ENCODE data around the gene MINDY4. TPM values are rescaled to one million over a fixed set of nuclear protein-coding genes. Genes with fewer than 3 reads are reported as not detected.
A peak's percentile ranks its signal among the peaks of the same experiment; 100 is the strongest.

The MINDY4 gene
- total RNA-seq, 2 experiments from 2014 or later = 1.3 to 1.7 TPM

DNA sequence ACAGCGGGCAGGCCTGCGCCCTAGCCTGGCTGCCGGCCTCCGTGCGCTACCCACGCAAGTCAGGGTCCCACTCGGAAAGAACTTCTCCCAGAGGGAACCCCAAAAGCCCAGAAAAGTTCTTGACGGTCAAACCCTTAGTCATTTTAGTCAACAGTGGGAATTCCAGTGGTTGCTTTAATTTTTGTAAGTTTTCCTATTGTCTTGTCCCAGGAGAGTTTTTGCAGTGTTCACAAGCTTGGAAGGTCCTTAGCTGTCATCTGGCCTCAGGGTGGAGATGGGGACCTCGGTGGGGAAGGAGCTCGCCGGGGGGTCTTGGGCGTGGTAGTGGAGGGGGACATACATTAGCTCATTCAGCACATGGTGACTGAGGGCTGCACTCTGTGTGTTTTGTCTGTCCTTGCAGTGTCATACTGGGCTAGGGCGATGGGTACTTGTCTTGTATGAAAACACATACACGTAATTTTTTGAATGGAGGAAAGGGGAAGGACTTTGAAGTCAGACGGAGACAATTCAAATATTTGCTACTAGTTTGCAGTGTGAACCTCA is 736 bp downstream of the MINDY4 start:
- peak; percentile 34 for ATAC-seq
- Mint-ChIP-seq H3K4me3 (peak overlapping the region; percentile 67), H3K9me3 (no peaks in the 10 kb centered on the region), H3K27me3 (no peaks in the 10 kb centered on the region), H3K36me3 (ENCODE audit: low read depth) (no peaks in the 10 kb centered on the region), H3K4me1 (ENCODE audit: low read depth) (peaks cover 3% of the 10 kb centered on the region), H3K27ac (peak overlapping the region; percentile 50)
- intact Hi-C loops (cut with micrococcal nuclease) = no loop called here
- ChIA-PET CTCF (interaction anchor here (1.0 to 1.3 kb wide), 3 partner anchors 26 to 34 kb away, joined by 3 to 5 read pairs (median 5); no protein-coding TSS in a partner anchor), POLR2A (interaction anchor here (1.7 to 1.8 kb wide), 3 partner anchors 8 to 13 kb away, joined by 4 read pairs; no protein-coding TSS in a partner anchor)
- peak; percentile 37 for DNase-seq
- TF ChIP-seq, protein P1, sequence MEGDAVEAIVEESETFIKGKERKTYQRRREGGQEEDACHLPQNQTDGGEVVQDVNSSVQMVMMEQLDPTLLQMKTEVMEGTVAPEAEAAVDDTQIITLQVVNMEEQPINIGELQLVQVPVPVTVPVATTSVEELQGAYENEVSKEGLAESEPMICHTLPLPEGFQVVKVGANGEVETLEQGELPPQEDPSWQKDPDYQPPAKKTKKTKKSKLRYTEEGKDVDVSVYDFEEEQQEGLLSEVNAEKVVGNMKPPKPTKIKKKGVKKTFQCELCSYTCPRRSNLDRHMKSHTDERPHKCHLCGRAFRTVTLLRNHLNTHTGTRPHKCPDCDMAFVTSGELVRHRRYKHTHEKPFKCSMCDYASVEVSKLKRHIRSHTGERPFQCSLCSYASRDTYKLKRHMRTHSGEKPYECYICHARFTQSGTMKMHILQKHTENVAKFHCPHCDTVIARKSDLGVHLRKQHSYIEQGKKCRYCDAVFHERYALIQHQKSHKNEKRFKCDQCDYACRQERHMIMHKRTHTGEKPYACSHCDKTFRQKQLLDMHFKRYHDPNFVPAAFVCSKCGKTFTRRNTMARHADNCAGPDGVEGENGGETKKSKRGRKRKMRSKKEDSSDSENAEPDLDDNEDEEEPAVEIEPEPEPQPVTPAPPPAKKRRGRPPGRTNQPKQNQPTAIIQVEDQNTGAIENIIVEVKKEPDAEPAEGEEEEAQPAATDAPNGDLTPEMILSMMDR (IDR thresholded peaks at IDR 0.05) = no peak

DNA sequence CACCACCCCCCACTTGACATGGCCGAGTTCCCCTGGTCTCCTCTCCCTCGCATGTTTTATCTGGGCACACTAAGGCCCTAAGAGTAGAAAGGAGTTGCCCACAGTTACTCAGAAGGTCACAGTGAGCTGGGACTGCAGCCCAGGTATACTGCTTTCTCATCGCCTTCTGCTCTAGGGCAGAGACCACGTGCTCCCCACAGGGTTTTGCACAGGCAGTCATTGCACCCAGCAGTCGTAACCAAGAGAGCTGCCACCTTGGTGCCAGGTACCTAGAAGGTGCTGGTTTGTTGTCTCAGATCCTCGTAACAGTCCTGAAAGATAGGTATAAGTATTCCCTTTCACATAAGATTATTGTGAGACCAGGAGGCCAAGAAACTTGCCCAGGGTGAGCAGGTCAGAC is 1.8 kb downstream of the MINDY4 start:
- no peak overlapping the region for H3K27ac Mint-ChIP-seq
- ATAC-seq (no peak), DNase-seq (no peak)
- H3K4me1 Mint-ChIP-seq (ENCODE audit: low read depth) = peaks cover 3% of the 10 kb centered on the region
- H3K27me3 Mint-ChIP-seq = no peaks in the 10 kb centered on the region
- intact Hi-C loops (cut with micrococcal nuclease) = no loop called here
- TF ChIP-seq, protein P1 (IDR thresholded peaks at IDR 0.05) = no peak
- CTCF ChIA-PET = interaction anchor here (1.0 to 1.2 kb wide), 2 partner anchors 9 to 33 kb away, joined by 3 read pairs; no protein-coding TSS in a partner anchor
- H3K9me3 Mint-ChIP-seq = no peaks in the 10 kb centered on the region
- POLR2A ChIA-PET = interaction anchor here (1.7 kb wide), 2 partner anchors 9 to 12 kb away, joined by 4 read pairs; no protein-coding TSS in a partner anchor
- H3K4me3 Mint-ChIP-seq = no peak overlapping the region
- no peaks in the 10 kb centered on the region for H3K36me3 Mint-ChIP-seq (ENCODE audit: low read depth)

DNA sequence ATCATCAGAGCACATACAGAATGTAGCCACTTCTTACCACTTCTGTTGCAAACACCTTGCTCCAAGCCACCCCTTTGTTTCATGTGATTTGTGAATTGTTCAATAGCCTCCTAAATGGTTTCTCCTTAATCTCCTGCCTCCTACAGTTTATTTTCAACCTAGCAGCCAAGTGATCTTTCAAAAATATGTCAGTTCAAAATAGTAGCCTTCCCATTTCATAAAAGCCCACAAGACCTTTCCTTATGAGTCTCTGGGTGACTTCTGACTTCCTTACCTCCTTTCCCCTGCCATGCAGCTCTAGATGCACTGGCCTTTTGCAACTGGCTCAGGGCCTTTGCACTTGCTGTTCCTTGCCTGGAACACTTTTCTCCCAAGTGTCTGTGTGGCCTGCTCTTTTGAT is 4.8 kb downstream of the MINDY4 start:
- POLR2A ChIA-PET = no interaction called here
- intact Hi-C loops (cut with micrococcal nuclease) = no loop called here
- peaks cover 3% of the 10 kb centered on the region for H3K4me1 Mint-ChIP-seq (ENCODE audit: low read depth)

DNA sequence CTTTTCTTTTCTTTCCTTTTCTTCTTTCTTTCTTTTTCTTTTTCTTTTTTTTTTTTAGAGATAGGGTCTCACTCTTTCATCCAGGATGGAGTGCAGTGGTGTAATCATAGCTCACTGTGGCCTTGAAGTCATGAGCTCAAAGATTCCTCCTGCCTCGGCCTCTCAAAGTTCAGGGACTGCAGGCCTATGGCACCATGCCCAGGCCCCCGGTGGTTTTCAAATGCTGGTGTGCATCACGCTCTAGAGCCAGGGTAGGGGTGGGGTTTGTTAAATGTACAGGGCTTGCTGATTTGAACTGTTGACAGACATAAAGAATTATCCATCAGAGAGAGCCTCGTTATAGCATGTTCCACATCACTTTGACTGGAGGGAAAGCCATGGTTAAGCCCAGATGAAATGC is 5.8 kb downstream of the MINDY4 start:
- Mint-ChIP-seq H3K36me3 (ENCODE audit: low read depth) (no peaks in the 10 kb centered on the region), H3K27ac (no peak overlapping the region), H3K4me1 (ENCODE audit: low read depth) (peaks cover 3% of the 10 kb centered on the region), H3K27me3 (no peaks in the 10 kb centered on the region), H3K4me3 (no peak overlapping the region), H3K9me3 (no peaks in the 10 kb centered on the region)
- no peak for ATAC-seq
- ChIA-PET POLR2A (interaction anchor here (0.6 kb wide), 1 partner anchor 14 kb away, joined by 3 read pairs; no protein-coding TSS in a partner anchor), CTCF (no interaction called here)
- no peak for DNase-seq
- intact Hi-C loops (cut with micrococcal nuclease) = no loop called here
- TF ChIP-seq, protein P1 (IDR thresholded peaks at IDR 0.05) = no peak

More for the DNA sequence above, 4.8 kb downstream of the MINDY4 start:
- no peaks in the 10 kb centered on the region for H3K27me3 Mint-ChIP-seq
- no peak for ATAC-seq
- H3K9me3 Mint-ChIP-seq = no peaks in the 10 kb centered on the region
- no peaks in the 10 kb centered on the region for H3K36me3 Mint-ChIP-seq (ENCODE audit: low read depth)
- no peak overlapping the region for H3K4me3 Mint-ChIP-seq
- TF ChIP-seq, protein P1 (IDR thresholded peaks at IDR 0.05) = no peak
- no peak overlapping the region for H3K27ac Mint-ChIP-seq
- CTCF ChIA-PET = no interaction called here
- DNase-seq = no peak

DNA sequence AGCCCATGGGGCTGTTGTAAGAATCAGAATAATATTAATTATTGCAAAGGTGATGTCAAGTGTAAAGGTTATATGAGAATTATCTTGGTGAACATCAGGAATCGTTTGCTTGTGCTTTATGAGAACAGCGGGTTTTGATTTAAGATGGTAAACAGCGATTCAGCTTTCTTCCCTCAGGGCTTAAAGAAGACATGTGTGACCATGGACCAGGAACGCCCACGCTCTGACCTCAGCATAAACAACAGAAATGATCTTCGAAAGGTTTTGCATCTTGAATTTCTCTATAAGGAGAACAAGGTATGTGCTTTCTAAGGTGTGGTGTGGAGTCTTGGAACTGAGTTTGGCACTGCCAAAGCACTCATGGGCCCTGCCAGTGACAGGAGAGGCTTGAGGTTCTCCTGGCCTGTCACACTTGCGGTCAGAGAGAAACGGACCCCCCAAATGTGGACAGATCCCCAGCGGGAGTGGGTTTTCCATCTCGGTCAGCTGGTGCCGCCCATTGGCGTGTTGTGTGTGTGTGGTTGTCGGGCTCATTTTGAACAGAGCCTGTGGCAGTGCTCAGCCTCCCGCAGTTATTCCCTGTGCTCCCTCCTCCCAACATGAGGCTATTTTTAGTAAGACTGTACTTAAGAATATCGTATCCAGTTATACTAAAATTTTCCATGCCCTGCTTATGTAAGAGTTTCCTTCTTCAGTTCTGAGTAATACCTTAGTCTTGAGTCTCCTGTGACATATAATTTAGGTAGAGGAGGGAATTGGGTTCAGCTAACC is 7.2 kb downstream of the MINDY4 start:
- TF ChIP-seq, protein P1 (IDR thresholded peaks at IDR 0.05) = no peak
- H3K4me1 Mint-ChIP-seq (ENCODE audit: low read depth) = no peaks in the 10 kb centered on the region
- intact Hi-C loops (cut with micrococcal nuclease) = no loop called here
- POLR2A ChIA-PET = no interaction called here
- H3K36me3 Mint-ChIP-seq (ENCODE audit: low read depth) = peaks cover 2% of the 10 kb centered on the region
- CTCF ChIA-PET = no interaction called here
- no peak overlapping the region for H3K27ac Mint-ChIP-seq
- H3K27me3 Mint-ChIP-seq = no peaks in the 10 kb centered on the region
- no peak for DNase-seq
- H3K9me3 Mint-ChIP-seq = no peaks in the 10 kb centered on the region
- no peak overlapping the region for H3K4me3 Mint-ChIP-seq
- ATAC-seq = no peak
